SK-N-SH treated with all-trans-retinoic acid at 6 μM for 48 hours (cell line): Measurements from ENCODE around the gene ABTB1.

Experiments
- ESRRG ChIP-seq: fragments of 250-450 bp; sonication (Bioruptor Pico); IDR thresholded peaks from 2 replicates; pipeline ENCODE4 v1.6.1; 2021; ENCODE audit warnings: mild to moderate bottlenecking
- GLIS3 ChIP-seq: fragments of 250-450 bp; sonication (Bioruptor Pico); IDR thresholded peaks from 2 replicates; pipeline ENCODE4 v1.5.0; 2020; ENCODE audit warnings: mild to moderate bottlenecking, moderate library complexity
- ZFP30 ChIP-seq: fragments of 450-650 bp; formaldehyde crosslinking; IDR thresholded peaks from 2 replicates; pipeline ENCODE4 v1.5.0; 2022; ENCODE audit warnings: mild to moderate bottlenecking, moderate library complexity
- TF ChIP-seq, protein P1 (sequence below): fragments of 250-450 bp; sonication (Bioruptor Pico); IDR thresholded peaks from 2 replicates; pipeline ENCODE4 v1.8.0; 2020; ENCODE audit warnings: mild to moderate bottlenecking, moderate library complexity, borderline replicate concordance
- TF ChIP-seq, protein P2 (sequence below): fragments of 250-450 bp; sonication (Bioruptor Pico); IDR thresholded peaks from 2 replicates; pipeline ENCODE4 v1.5.1; 2020; ENCODE audit warnings: low read depth, mild to moderate bottlenecking, moderate library complexity

DNA sequence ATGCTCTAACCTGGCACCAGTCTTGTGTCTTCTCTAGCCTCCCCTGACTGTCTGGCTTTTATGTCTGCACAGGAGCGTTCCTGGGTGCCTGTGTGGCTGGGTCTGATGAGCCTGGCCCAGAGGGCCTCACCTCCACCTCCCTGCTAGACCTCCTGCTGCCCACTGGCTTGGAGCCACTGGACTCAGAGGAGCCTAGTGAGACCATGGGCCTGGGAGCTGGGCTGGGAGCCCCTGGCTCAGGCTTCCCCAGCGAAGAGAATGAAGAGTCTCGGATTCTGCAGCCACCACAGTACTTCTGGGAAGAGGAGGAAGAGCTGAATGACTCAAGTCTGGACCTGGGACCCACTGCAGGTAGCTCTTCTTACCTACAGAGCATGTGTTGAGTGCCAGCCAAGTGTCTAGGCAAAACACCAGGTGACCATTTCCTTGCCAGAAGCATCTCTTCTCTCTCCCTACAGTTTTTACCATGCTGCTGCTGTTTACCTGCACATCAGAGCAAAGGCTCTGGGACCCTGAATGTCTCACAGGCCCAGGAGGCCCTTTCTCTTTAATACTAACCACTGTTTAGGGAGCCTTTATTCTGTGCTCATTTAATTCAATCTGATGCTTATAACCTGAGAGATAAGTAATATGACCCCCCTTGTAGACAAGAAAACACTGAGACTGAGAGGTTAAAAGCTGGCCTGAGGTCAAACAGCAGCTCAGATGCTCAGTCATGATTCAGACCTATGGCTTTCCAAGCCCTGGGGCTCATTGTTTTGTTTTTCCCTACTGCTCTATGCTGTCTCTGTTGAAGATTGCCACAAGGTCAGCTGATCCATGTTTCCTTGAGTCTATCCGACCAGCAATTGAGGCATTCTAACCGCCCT is 33.3 kb upstream of the ABTB1 start:
- TF ChIP-seq, protein P1, sequence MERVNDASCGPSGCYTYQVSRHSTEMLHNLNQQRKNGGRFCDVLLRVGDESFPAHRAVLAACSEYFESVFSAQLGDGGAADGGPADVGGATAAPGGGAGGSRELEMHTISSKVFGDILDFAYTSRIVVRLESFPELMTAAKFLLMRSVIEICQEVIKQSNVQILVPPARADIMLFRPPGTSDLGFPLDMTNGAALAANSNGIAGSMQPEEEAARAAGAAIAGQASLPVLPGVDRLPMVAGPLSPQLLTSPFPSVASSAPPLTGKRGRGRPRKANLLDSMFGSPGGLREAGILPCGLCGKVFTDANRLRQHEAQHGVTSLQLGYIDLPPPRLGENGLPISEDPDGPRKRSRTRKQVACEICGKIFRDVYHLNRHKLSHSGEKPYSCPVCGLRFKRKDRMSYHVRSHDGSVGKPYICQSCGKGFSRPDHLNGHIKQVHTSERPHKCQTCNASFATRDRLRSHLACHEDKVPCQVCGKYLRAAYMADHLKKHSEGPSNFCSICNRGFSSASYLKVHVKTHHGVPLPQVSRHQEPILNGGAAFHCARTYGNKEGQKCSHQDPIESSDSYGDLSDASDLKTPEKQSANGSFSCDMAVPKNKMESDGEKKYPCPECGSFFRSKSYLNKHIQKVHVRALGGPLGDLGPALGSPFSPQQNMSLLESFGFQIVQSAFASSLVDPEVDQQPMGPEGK, result no peak
- TF ChIP-seq, protein P2, sequence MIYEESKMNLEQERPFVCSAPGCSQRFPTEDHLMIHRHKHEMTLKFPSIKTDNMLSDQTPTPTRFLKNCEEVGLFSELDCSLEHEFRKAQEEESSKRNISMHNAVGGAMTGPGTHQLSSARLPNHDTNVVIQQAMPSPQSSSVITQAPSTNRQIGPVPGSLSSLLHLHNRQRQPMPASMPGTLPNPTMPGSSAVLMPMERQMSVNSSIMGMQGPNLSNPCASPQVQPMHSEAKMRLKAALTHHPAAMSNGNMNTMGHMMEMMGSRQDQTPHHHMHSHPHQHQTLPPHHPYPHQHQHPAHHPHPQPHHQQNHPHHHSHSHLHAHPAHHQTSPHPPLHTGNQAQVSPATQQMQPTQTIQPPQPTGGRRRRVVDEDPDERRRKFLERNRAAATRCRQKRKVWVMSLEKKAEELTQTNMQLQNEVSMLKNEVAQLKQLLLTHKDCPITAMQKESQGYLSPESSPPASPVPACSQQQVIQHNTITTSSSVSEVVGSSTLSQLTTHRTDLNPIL, result no peak
- TF ChIP-seq ESRRG (no peak), GLIS3 (no peak), ZFP30 (CRISPR knock-in tag) (no peak)
